Activated naive CD4-positive, alpha-beta T cell (primary cell): ENCODE measurements around the gene VAC14.
"Not testable (repeated sequence)": the region's sequence is repeated elsewhere in the genome, so short reads cannot be mapped to it uniquely, and the experiment has no call there.

Experiments used
- DNase-seq, 4 experiments: peaks; one replicate each; lab custom pipeline; 2025; lab: John Stamatoyannopoulos, UW

Gene VAC14

DNA sequence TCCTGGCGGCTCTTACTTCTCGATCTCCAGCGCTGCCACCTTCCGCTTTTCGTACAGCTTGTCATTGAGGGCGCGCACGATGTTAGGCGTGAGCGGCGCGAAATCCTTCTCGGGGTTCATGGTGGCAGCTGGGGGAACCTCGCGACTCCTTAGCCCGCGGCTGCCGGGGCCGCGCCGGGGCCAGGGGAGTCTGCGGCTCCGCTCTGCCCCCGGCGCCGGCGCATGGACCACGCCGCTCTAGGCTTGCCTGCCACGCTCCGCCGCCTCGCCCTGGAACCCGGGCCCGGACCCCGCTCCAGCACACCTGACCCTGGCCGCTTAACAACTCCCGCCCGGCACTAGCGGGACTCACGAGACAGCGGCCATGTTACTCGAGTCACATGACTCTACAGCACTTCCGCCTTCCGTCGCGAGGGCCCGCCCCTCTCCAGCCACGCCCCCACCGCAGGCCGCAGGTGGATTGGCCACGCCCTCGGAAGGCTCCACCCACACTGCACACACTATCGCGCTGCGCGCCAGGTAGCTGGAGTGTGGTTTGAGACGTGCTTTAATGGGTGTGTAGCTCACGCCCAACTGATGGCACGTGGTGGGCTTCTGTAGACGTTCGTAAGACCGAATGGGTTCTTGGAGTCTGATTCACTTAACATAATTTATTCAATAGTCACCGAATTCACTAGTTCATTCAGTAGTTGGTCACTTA, at the start of gene VAC14:
TSS of gene VAC14 (minus strand) at position 378 of the 700 bp plus-strand sequence. CDS start at position 120, 258 bp downstream.
- DNase-seq: peak; percentile 86 to 98 (median 95)

DNA sequence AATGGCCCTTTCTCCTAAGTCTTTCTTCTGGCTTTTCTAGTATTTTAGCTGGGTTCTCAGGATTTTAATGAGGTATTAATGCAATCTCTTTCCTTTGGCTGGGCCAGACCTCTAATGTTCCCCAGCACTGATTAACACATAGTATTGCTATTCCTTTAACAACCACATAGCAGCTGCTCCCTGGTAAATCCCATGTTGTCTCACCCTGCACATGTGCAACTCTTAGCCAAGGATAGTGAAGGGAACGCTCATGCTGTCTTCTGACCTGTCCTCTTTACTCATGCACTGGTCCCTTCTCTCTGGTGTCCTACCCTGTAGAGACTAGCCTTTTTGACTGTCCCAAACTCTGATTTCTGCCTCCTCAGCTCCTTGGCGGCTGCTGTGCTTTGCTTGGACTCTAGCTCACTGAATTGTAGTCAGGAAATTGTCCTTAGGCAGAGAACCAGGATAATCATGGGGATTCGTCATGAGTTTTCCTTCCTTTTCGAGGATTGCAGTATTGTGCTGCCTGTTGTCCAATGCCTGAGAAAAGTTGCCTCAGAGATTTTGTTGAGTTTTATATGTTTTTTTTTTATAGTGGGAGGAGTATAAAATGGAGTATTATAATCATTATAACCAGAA, 22.6 kb upstream of the VAC14 start:
- DNase-seq: not testable (repeated sequence)

DNA sequence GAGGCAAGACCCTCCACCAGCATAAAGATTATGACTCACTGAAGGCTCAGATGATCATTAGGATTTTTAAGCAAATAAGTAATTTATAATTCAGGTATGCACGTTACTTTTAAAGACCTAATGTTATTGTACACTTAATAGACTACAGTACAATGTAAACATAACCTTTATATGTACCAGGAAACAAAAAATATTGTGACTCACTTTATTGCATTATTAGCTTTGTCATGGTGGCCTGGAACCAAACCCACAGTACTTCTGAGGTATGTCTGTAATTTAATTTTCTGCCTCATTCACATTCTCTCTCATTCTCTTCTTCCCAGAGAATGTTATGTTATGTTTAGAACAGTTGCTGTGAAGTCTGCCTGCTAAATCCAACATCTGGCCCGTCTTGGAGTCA, 21.8 kb upstream of the VAC14 start:
- DNase-seq: not testable (repeated sequence)

DNA sequence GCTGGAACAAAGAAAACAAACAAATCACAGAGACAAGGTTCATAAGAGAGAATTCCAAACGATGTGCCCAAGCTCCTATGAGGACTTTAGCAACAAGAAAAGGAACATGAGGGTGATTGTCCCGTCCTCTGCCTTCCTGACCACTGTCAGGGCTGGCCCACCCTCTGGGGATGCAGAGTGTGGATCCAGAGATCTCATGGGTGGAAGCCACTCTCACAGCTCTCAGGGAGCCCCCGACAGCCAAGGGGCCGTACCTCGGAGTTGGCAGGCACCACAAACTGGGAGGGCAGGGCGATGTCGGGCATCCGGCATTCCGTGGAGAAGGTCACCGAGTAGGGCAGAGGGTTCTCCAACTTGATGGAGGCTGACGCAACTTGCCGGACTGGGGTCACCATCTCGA, 17.1 kb upstream of the VAC14 start:
- DNase-seq: not testable (repeated sequence)

DNA sequence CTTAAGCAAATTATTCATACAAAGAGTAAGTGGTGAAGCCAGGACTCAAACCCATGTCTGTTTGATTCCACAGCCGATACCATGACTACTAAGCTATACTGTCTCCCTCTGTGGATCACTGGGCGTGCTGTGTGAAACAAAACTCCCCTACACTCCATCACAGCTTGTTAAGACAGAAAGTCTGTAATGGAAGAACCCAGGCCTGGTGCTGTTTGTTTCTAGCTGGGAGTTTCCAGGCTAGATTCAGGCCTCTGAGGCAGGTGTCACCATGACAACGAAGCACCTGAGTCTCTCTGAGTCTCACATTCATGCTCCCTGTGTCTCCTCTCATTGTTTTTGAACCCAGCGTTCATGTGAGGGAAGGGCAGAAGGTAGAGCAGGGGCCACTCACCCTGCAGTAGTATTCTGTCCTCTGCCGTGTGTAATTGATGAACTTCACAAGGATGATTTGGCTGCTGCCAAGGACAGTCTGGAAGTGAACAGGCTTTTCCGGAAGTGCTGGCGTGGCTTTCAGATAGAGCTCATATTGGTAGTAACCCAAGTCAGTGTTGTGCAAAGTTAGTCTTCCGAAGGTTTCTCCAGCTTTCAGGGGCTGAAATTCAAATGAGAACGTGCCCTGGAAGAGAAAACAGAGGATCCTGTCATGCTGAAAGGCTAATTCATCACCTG, 8.6 kb upstream of the VAC14 start:
- no peak for DNase-seq

DNA sequence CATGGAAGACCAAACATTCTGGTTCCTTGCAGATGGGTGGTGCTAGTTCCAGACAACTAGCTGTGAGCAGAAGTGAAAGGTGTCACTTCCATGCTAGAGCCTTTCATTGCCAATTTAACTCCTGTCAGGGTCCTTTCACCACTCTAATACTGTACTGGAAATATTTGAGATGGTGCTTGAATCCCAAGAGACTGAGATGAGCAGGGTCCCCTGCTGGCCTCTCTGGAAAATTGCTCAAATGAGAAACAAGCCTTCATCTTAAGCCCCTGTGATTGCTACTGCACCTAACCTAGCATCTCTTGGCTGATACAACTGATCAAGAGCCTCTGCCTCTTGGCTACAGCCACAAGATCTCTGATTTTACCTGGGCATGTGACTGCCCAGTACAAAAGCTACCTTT, 7.4 kb upstream of the VAC14 start:
- DNase-seq: no peak

DNA sequence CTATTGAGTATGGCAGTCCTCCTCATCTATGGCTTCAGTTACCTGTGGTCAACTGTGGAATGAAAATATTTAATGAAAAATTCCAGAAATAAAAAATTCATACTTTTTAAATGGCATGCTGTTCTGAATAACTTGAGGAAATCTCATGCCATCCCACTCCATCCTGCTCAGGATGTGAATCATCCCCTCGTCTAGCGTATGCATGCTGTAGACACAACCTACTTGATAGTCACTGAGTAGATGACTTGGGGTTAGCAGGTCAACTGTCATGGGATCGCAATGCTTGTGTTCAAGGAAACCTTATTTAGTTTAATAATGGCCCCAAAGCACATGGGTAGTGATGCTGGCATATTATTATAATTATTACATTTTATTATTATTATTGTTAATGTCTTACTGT, 4.8 kb upstream of the VAC14 start:
- no peak for DNase-seq

DNA sequence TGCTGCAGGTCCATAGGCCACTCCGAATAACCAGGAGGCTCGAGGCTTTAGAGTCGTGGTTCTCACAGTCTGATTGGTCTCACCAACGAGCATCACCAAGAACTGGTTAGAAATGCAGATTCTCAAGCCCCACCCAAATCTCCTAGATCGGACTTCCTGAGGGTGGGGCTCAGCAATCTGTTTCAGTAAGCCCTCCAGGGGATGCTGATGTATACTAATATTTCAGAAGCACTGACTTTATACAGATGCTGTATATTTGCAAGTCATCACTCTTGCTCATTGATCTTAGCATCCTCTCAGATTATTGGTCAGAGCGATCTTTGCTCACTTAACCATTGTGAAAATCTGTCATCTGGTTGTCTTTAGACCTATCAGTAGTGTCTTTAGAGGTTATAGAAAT, 4.4 kb upstream of the VAC14 start:
- no peak for DNase-seq

DNA sequence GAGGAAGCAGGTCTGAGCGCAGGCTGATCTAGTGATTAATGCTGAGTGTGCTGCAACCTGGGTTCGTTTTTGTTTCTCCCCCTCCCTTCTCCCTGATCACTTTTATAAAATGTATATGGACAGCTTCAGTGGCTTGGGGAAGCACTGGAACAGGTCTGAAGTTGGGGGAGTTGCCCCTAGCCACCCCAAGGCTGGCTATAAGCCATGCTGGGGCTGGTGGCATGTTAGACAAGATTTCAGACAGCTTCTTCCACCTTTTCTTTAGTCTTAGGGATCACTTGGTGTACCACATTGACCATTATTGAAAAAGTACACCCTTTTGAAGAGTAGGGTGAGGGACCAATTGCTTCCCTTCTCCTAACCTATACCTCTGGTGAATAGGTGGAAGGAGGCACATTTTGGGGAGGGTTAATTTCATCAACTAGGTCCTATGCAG, 3.8 kb upstream of the VAC14 start:
- no peak for DNase-seq

DNA sequence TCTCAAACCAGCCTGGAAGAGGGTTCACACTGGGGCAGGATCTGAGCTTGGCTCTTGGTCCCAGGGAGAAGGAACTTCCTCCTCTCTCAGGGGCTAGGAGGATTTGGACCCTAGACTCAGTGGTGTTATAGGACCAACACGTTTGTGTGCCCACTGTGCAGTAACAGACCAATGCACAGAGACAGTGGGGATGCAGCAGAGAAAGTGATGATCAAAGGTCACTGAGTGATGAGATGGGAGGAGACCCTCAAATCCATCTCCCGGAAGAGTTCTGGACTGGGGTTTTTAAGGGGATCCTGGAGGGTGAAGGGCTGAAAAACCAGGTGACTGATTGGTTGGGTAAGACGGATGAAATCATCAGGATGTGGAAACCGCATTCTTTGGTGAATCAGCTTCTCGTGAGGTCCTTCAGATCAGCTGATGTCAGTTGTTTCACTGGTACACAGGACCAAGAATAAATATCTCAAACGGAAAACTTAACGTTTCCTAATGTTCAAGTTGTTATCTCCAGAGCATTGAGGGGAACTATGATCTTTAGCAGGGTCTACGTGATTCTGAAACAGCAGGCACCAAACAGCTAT, 3.3 kb upstream of the VAC14 start:
- no peak for DNase-seq

DNA sequence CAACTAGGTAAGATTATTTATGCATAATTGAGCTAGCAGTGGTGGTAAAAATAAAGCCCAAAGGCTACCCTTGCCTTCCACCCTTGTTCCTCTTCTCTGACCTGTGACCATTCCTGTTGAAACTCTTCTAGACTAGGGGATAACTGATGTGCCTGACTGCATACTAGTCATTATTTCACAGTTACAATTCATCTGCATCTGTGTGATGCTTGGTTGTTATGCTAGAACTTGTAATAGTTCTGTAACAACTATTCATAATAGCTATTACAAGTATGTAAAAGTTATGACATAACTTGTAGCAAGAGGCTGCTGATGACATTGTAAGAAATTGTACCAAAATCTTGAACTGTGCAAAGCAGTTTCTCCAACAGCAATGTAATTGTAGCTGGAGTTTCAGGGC, 2.4 kb upstream of the VAC14 start:
- no peak for DNase-seq

DNA sequence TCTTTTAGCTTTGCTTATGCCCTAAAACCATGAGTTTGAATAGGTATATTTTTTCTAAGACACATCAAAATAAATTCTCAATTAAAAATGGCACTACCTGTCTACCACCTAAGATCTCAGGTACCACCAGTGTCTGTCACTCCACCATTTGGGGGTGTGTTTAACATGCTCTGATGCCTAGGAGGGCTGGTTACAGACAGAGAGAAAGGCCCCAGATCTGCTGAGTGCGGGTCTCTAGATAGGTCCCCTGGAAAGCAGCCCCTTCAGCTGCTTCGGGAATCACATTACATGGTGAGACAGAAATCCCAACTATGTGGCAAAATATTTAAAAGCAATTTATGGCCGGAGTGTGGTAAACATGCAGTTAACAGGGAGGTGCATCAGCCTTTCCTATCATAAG, 653 bp upstream of the VAC14 start:
- DNase-seq: no peak

DNA sequence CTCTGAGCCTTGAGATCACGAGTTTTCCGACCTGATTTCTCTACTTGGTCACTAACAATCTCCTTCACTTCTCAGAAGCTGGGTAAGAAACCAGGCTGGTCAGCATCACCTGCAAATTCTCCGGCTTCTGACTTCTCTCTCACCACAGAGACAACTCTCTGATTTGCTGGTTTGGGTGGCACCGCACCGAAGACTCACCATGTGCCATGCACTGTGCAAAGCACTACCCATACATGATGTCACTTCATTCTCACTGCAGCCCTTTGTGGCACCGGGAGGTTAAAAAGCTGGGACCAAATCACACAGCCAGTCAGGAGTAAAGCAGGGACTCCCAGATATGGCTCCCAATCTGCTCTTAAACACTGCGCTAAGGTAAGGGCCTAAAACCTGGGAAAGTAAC, 647 bp downstream of the VAC14 start:
- no peak for DNase-seq

DNA sequence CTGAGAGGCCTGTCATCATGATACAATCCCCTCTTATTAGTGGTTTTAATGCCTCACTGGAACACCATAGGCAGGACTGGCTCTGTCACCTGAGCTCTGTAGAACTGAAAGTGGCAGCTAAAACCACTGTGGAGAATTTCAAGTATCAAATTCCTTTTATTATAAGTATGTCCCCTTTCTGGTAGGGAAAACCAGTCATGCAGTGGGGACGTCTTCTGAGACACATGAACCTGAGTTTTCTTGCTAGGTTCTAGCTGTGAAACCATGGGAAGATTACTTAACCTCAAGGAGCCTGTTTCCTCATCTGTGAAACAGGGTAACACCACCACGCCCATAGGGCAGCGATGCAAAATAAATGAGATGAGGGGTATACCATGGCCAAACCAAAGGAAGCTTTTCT, 4.7 kb downstream of the VAC14 start:
- no peak for DNase-seq

DNA sequence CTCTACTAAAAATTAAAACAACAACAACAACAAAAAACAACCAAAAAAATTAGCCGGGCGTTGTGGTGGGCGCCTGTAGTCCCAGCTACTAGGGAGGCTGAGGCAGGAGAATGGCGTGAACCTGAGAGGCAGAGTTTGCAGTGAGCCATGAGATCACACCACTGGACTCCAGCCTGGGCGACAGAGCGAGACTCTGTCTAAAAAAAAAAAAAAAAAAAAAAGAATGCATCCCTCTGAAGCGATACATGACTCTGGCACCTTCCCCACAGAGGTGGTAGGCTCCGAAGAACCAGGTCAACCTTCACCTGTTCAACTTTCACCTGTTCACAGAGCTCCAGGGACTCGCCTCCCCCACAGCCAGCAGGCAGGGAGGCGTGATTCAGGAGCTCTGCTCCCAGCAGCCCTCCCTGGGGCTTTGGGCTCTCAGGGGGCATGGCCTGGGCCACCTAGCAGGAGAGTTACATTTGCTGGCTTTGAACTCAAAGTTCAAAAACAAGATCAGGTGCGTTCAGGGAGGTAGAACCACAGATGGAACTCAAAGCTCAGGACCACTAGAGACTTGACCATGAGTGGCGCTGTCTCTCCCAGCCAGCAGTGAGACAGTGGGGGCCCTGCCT, 5.6 kb downstream of the VAC14 start:
- no peak for DNase-seq

DNA sequence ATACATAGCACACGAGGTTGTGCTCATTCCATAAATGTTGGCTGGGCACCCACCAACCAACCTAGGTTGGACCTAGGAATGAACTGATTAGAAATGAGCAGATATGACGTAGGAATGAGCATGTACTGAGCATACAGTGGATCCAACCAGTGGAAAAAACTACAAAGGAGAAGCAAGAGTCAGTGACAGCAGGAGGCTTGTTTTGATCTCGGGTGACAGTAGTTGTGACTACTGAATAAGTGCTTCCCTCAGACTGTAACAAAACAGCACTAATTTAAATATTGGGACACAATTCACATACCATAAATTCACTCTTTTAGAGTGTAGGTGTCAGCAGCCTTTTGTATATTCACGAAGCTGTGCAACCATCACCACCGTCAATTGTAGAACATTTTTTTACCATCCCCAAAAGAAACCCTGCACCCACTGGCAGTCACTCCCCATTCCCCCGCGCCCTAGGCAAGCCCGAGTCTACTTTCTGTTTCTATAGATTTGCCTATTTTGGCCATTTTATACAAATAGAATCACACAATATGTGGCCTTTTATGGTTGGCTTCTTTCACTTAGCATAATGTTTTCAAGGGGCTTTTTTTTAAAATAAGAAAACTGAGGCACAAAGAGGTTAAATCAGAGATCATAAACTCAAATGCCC, 7.0 kb downstream of the VAC14 start:
- no peak for DNase-seq

DNA sequence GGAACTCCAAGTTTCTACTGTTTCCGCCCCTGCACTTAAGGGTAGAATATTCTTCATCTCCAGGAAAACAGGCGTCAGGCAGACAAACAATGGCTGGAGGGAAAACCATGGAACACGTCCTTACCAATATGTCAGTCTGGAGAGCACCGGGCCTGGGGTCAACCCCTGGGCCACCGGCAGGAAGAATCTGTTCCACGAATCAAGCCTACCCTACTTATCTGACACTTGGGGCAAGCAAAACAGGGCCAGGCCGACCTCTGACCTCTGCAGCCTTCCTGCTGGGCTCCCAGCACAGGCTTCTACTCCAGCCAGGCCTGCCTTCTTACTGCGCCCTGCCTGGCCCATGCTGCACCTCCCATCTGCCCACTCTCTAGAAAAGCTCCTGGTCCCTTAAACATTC, 10.1 kb downstream of the VAC14 start:
- DNase-seq: no peak

DNA sequence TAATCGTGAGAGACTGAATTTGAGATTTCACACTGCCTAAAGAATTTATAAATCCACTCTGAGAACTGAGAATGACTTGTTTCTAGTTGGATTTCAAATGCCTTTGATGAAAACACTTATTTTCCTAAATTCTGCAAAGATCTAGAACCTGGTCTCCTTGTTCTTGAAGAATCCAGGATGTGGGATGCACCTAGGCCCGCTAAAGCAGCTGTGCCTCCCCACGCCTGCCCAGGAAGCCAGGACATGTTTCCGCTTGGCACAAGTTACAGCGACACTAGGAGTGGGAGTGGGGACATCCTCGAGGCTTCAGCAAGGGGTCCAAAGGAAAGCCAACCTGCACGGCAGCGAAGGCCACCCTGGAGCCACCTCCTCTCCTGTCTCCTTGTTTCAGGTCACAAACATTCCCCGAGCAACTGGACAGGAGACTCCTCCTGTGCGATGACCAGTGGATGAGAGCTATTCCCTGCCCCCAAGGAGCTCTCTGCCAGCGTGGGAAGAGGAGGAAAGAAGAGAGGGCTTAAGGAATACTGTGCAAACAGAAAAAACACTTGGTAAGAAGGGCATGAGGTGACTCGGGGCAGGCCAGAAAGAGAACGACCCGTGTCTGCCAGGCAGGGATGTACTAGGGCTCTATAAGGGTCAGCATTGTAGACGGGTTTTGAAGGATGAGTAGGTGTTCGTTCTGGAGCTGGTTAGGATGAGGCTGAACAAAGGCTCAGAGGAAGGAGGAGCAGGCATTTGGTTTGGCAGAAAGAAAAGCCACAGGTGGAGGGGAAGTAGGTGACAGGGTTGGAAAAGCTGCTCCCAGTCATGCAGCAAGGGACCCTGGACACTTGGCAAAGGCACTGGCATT, 11.1 kb downstream of the VAC14 start:
- no peak for DNase-seq

DNA sequence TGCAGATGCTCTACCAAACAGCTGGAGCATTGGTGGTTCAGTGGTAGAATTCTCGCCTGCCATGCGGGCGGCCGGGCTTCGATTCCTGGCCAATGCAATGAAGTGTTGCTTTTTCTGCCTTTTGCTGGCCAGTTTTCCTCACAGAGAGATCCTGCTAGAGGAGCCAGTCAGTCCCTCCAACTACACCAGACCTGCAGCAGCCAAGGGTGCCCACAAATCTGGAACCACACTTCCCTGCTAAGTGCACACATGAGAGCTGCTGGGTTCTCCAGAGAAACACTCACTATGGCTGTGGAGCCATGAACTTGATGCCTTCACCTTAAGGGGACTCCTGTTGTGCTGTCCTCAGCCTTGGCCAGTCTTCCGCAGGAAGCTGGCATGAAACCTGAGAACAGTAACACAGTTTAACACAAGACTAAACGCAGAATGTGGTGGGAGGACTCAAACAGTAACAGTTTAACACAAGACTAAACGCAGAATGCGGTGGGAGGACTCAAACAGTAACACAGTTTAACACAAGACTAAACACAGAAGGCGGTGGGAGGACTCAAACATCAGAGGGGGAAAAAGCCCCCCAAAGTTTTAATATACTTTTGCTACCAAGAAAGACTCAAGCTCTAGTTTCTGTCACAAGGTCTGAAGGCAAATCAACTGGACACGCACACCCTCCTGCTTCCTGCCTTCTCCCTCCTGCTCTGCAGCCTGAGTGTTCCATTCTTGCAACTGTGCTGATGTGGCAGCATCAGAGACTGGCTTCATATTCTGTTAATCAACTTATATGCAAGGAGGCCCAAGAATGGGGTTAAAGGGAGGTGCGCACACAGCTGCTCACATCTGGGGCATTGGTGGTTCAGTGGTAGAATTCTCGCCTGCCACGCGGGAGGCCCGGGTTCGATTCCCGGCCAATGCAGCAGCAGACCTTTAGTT, 12.0 kb downstream of the VAC14 start:
- no peak for DNase-seq
